SKM-1 (cell line): ENCODE measurements around the gene HOXA6.

Source experiments
- DNase-seq: peaks from one replicate; lab custom pipeline; 2025; ENCODE audit not compliant: unreplicated experiment; lab: John Stamatoyannopoulos, UW

HOXA6 gene

DNA sequence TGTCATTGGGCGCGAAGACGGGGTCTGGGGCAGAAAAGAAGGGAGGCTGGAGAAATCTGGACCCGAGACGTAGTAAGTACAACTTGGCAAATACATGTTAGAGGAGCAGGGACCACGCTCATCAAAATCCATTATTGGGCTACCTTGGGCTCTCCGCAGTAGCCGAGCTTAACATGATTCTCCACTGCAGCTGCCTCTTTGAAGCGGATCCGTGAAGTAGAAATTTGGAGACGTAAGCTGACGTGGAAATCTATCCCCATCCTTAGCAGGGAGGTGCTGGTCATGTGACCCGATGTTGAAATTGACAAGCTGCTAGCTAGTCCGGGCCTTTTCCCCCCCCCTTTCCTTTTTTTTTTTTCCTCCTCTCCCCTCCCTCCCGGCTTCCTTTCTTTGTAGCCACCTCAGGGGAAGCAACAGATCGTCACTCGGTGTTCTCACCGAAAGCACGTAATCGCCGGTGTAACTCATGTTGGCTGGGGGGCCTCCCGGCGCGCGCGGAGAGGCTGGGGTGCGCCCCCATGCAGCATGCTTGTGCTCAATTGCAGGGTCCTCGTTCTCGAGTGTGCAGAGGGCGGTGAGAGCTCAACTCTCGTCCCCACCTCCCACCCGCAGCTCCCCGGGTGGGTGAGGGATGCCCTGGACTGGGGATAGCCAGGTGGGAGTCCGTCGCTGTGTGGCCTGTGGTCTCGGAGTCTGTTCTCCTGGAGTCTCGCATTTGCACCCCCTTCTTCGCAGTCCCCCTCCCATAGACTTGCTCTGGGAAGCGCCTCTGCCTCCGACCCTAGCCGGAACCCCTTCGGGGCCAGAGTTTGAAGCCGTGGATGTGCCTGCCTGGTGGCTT, 37.7 kb upstream of the HOXA6 start, which contains the start of gene HOXA11:
HOXA11 (minus strand) TSS at position 220 of the 841 bp plus-strand sequence; CDS start at position 132, 88 bp downstream.
- DNase-seq, result no peak

DNA sequence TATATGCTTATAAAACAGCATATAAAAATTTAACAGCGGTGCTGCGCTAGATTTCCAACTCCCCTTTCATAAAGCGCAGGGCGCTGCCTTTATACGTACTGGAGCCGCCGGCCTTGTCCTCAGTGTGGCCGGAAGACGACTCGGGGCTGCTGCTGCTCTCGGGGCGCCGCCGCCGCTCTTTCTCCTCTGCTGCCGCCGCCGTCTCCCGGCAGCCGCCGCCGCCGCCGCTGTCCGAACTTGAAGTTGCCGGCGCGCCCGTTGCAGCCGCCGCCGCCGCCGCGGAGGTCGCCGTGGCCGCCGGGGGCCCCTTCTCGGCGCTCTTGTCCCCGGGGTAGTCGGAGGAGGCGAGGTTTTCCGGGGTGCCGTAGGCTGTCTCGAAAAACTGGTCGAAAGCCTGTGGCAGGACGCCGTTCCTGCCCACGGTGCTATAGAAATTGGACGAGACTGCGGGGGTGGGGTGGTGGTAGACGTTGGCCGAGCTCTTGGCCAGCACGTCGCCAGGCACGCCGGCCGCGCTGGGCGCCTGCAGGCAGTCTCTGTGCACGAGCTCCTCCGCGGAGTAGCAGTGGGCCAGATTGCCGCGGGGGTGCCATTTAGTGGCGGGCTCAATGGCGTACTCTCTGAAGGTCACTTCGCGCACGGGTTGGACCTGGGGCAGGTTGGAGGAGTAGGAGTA, 36.9 kb upstream of the HOXA6 start:
- DNase-seq, result no peak

DNA sequence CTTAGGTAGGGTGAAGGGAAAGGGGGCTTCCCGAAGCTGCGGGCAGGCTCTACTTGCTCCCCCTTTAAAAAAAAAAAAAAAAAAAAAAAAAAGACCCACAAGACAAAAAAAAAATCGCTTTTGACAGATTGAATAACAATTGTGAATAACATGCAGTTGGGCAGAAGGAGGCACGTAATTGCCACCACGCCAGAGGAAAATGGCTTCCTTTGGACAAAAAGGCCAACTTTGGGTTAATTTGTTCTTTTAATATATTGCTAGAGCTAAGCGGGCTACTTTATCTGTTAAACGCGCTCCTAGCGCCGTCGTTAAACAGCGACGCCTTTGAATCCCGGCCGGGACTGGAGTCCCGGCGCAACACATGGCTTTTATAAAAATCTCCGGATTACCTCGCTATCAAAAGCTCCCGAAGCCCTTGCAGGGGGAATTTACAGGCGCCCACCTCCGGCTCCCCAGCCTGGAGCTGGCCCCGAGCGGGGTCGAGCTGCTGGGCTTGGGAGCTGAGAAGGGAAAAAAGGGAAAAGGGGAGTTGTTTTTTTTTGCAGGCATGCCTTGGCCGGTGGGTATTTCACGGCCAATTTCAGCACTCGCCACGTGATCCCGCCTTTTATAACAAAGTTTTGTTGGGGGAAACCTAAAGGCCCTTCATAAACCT, 36.2 kb upstream of the HOXA6 start:
- DNase-seq, result no peak

DNA sequence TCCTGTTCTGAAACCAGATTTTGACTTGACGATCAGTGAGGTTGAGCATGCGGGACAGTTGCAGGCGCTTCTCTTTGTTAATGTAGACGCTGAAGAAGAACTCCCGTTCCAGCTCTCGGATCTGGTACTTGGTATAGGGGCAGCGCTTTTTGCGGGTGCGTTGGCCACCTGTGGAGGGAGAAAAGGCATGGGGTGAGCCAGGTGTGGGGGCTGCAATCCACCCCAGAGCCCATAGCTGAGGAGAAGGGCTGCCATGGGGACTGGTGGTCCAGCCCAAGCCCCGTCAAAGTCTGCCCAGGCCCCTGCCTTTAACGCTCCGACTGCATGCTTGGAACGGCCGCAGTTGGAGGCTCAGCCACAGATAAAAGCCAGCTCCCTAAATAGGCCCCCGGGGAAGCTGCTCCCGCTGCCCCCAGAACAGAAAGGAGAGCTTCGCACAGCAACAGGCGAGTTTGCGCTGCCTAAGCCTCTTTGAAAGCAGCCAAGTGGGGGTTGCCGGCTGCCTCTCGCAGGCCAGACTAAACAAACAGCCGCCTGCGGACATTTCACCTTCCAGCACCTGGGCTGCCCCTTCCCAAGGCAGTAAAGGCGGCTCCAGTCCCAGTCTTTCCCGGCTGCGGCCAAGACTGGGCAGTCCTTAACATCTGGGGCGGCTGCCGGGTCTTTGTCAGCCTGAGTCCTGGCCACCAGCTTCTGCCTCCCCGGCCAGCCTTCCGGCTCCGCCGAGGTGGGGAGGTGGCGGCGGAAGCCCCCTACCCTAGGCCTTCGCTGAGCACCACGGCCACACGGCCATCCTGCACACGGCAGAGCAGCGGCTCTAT, 35.5 kb upstream of the HOXA6 start:
- DNase-seq, result no peak

DNA sequence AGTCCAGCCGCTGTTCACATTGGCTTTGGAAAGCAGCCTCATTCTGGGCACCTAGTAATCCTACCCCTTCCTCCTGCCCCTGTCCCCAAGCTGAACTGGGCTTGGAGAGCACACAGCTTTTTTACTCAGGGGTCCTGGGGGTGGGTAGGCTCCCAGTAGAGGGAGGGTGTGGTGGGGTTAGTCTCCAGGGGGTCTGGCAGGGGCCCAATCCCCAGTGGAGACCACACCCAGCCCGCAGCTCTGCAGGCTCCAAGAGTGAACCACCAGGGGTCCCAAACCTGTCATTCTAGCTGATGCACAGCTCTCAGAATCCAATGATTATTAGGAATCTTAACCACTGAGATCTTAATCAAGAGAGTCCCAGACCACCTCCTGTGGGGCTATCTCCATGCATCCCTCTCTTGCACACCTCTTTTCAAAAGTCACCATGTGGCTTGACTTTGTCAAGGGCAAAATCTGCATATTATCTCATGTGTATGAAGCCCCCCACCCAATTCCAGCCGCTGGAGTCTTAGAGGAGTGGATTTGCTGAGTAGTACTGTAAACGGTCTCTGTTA, 34.8 kb upstream of the HOXA6 start:
- DNase-seq, result no peak

DNA sequence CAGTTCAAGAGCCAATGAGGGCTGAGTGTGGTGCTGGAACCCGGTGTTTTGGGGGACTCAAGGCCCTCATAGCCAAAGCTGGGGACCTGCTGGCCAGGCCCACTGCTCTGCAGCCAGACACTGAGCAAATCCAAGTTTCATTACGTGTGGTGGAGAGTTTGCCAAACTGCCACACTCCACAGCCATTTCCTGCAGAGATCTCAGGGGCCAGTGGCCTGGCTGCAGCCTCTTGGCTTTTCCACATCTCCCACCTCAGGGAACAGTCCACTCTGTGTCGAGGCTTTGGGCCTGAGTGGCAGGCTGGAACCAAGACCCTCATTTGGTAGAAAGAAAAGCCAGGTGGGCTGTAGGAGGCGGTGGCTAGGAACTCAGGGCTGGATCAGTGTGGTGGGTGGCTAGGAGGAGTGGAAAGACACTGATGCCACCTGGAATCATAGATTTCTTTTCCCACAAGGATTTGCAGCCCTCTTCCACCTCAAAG, 34.3 kb upstream of the HOXA6 start:
- no peak for DNase-seq

DNA sequence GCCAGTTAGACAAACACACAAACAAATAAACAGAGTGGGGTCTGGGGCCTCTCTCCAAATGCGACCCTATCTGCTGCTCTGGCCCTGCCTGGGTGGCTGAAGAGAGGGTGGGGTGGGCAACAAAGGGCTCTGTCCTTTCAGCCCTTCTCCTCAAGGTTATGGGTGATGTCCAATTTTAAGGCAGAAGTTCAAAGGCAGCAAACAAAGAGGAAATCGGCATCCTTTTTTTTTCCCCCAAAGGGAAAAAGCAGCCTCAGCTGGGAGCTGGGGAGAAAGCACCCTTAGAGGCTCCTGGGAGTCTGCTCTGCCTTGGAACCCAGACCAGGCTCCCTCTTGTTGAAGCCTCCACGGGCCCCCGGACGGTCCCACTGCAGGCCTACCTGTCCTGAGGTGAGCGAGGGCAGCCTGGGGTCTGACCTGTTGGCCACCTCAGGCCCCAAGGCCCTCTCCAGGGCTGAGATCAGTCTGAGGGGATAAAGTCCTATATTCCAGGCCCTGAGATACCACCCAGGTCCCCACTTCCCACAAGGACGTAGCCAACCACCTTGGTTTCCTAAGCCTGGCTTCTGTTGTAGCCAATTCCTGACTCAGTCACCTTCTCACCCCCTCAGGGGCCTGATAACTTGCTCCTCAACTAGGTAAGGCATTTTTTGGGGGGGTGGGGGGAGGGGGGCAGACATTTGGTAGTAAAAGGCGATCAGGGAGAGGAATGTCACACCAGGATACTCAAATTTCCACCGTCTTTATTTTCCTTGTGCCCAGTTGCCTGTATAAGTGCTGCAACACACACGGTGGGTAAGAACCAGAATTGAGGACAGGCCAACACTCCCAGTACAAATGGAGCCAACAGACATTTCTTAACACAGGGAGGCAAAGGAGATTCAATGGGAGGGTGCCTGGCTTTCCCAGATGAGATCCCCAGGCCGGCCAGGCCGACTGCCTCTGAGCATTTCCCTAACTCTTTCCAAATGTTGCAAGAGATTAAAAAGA, 33.2 kb upstream of the HOXA6 start:
- no peak for DNase-seq

DNA sequence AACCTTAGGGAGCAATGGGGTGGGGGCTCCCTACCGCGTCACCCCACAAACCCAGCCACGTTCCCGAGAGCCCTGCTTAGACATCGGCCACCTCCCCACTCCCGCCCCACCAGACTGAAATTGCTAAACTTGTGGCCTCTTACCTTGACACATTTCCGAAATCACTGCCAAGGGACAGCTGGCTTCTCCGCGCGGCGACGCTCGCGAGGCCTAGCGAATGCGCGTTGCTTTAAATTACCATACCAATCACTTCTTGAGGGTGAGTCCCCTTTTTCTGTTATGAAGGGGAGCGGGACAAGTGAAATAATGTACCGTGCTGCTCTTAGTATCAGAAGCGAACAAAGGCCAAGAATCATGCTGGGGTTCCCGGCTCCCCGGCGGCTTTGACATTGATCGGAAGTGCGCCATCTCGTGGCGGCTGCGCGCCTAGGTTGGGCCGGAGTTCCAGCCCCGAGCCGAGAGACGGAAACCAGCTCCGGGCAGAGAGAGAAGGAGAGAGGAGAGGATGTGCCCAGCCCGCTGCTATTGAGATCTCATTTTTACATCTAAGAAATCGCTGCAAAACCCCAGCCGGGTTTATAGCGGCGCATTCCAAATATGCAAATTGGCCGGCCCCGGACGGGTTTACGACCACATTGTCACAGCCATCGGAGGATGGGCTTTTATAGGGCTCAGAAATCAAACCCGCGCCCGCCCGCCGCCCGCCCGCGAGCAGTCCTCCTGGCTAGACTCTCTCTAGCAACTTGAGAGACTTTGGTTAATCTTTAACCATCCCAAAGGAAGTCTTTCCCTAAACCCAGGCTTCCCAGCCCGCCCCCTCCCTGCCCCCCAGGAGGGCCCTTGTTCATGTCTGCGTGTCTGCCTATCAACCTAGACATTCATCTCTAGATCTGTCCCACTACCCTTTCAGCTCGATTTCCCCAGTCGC, 32.2 kb upstream of the HOXA6 start:
- DNase-seq, result no peak

DNA sequence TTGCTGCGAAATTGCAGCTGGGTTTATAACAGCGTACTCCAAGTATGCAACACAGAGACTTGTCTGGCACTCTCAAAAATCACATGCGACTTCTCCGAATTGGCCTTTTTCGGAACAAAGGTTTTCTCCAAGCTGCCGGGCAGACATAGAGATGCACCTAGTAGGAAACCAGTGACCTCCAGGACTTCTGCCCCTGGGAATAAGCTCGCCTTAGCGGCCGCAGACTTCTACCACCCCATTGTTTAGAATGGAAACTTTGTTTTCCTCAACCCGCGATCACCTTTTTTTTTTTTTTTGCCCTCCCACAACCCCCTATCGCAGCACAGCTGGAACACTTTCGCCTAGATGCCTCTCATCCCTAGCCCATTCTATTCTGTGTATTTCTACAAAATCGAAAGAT, 31.5 kb upstream of the HOXA6 start:
- DNase-seq, result no peak

DNA sequence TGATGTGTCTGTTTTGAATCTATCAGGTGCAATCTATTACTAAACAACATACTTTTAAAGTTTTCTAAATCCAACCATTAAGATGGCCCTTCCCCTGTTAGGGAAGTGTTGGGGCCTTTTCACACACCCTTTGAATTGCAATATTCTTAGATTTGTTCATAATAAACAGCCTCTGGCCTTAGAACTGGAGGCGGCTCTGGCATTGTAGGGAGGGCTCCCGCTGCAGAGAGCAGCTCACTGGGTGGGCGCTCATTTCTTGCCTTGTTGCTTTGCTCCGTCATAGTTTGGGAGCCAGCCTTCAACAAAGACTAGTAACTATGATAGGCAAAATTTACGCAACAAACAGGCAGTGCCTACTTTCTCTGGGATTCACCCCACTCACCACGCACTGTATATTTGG, 30.8 kb upstream of the HOXA6 start:
- no peak for DNase-seq

DNA sequence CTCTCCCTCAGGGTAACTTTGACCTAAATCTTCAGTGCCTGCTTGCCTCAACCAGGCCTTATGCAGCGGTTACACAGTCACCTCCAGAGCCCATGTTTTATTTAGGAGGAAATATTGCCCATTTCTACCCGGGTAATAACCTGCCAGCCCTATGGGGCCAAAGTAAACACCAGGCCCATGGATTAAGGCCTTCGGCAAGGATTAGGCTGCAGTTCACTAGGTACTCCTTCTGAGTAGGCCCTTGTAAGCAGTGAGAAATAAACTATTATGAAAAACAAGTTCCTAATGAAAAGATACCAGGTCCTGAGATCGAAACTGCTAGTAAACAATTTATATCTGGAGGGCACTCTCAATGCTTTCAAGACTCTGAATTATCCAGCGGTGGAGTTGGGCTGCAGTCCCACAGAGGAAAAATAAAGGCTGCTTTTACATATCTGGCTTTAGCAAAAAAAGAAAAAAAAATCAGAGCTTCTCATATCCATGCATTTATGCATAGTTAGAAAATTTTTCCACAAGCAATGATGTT, 30.3 kb upstream of the HOXA6 start:
- DNase-seq, result no peak

DNA sequence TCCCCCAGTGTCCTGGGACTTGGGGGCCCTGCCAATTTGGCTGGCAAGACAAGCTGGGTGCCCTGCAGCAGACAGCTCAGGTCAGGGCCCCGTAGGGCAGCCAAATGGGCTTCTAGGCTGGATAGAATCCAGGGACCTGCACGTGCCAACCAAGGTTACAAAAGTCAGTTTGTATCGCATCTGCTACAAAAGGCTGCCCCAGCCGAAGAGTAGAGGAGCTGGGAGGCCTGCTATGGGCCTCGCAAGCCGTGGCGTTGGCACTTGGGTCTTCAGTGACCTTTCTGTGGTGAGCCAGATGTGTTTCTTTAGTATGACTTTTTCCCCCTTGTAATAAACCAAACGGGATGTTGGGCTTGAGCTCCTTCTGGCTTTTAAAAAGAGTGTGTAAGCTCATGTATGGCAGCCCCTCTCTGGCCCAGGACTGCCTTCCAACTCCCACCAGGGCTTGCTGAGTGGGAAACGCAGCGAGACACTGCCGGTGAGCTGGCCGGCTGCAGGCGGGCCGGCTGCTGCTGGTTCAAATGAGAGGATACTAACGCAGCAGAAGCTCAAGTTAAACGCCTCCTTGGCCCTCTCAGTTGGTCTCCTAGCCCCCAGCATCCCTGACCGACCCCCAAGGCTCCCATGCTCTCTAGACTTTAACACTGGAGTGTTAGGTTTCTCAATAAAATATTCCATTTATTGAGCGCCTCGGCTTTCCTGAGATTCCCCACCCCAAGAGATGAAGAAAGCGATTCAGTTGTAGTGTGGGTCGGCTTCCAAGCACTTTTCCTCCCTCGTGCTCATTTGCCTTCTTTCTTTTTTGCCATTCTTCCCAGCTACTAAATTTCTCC, 29.6 kb upstream of the HOXA6 start:
- DNase-seq, result no peak

DNA sequence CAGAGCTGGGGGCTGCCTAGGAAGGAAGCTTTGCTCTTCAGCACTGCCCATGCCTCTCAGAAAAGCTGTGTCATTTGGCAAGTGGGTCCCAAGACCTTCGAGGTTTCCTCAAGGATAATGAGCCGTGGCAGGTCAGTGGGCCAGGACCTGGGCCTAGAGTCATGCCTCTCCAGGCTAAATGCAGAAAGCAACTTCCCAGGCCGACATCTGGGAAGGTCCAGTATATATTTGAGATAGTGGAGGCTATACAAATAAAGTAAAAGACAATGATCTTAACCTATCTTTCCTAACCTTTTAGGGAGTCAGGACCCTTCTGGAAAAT, 28.9 kb upstream of the HOXA6 start:
- DNase-seq, result no peak

DNA sequence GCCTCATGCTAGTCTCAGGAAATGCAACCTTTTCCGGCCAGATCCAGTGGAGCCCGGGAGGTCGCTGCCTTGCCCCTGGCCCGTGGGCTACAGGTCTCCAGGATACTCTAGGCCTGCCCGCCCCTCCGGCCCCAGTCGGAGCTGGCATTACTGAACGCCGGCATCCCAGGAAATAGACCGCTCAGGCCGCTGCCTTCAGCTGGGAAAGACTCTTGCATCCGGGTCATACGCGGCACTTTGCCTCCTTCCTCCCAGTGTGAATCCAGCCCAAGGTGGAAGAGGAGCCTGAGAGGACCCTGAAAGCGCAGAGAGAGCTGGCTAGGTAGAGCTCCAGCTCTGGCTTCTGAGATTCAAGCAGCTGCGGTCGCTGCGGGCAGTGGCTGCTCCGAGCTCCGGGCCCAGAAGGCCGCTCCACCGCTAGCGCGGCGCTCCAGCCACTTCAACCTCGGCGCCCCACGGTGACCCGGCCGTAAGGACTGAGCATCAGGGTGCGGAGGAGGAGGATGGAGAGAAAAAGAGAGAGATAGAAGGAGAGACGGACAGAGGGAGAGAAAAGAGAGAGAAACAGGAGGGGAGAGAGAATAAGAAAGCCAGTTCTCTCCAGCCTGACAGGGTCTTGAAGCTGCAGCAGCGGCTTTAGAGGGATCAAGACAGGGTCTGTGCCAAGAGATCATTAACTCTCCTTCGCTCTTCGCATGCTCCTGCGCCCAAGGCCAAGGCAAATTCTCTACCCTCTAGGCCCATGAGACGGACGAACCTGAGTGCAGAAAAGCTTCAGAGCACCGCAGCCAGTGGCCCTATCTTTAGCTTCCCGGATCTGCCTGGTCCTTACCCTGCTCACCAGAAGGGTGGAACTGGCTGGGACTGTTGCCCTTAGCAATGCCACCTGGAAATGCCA, 28.3 kb upstream of the HOXA6 start:
- DNase-seq, result no peak

DNA sequence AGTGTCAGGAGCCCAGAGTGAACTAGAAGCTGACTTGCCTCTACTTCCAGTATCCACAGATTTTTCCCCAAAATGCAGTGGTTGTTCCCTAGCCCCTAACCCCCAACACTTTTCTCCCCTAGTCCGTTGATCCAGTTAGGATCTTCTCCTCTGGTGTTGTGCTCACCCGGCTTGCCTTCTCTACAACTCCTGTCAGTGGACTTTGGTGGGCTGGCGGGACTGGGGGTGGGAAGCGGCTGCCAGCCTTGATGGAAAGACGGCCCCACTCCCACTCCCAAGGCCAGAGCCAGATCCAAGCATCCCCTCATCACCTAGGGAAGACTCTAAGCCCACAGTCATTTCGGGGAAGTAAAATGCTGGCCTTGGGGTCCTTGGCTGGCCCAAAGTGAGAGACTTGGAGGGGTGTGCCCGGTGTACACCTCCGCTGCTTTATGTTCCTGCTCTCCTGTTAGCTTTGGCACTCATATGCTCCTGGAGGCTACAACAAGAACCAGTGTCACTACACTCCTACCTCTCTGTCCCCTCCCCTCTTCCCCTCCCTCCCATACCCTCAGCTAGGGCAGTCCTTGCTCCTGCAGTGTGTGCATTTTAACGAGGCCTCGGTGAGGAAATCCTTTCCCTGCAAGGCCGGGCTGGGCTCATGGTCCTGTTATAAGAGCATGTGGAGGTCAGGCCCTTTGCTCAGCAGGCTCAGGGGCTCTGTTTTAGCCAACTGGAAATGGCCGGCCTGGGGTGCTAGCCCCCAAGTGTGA, 27.5 kb upstream of the HOXA6 start:
- DNase-seq, result no peak
